Stimulated activated effector memory CD8-positive, alpha-beta T cell treated with anti-CD3 and anti-CD28 coated beads, Interleukin-12 subunit alpha, Interleukin-12 subunit beta, amount 100 ng/mL, for 72 hours (primary cell): ENCODE results near the gene SPRR2F.
"Not testable (repeated sequence)": the region's sequence is repeated elsewhere in the genome, so short reads cannot be mapped to it uniquely, and the experiment has no call there.

ENCODE experiments used
- ATAC-seq: fragments of 150-1000 bp; cut with Tn5 transposase; 2 replicates; pipeline ENCODE4 v1.10.0; 2021
- DNase-seq, 2 donors: peaks; one replicate each; pipeline ENCODE4 v3.0.0; 2021 to 2022; ENCODE audit warnings: low spot score in 2 of 2
- H3K27ac Mint-ChIP-seq: one replicate; pipeline ENCODE4 v1.8.0; 2022; ENCODE audit warnings: mild to moderate bottlenecking, mixed read lengths
- H3K36me3 Mint-ChIP-seq: one replicate; pipeline ENCODE4 v1.8.0; 2022; ENCODE audit warnings: mild to moderate bottlenecking, mixed read lengths
- H3K4me1 Mint-ChIP-seq: one replicate; pipeline ENCODE4 v1.8.0; 2022; ENCODE audit warnings: mixed read lengths
- H3K4me3 Mint-ChIP-seq: one replicate; pipeline ENCODE4 v1.8.0; 2022; ENCODE audit warnings: mild to moderate bottlenecking, mixed read lengths
- H3K9me3 Mint-ChIP-seq: one replicate; pipeline ENCODE4 v1.8.0; 2022; ENCODE audit warnings: mixed read lengths

SPRR2F gene

DNA sequence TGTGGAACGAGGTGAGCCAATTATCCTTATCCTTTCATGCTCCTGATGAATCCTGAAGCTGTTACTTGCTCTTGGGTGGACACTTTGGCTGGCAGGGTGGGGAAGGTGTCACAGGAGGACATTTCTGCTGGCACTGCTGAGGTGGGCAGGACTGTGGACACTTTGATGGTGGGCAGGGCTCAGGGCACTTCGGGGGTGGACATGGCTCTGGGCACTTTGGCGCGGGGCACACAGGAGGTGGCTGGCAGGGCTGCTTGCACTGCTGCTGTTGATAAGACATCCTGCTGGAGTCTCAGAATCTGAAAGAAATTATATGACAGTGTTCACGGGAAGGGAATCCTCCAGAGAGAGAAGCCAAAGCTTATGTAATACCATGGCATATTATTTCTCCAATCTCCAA, 862 bp downstream of the SPRR2F start:
- not testable (repeated sequence) for ATAC-seq, H3K4me3 Mint-ChIP-seq, DNase-seq, H3K36me3 Mint-ChIP-seq, H3K9me3 Mint-ChIP-seq, H3K4me1 Mint-ChIP-seq, H3K27ac Mint-ChIP-seq

DNA sequence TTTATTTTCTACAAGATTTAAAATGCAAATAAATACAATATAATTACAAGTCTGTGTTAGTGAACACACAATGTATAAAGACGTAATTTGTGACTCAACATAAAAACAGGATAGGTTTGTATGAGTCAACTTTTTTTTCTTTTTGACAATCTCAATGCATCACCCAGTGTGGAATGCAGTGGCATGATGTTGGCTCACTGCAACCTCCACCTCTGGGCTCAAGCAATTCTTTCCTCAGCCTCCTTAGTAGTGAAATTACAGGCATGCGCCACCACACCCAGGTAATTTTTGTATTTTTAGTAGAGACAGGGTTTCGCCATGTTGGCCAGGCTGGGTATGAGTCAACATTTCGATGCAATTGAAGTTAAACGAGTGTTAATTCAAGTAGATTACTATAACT, 13.1 kb downstream of the SPRR2F start:
- no peaks in the 10 kb centered on the region for H3K9me3 Mint-ChIP-seq
- H3K36me3 Mint-ChIP-seq, result no peaks in the 10 kb centered on the region
- no peak for ATAC-seq
- no peak overlapping the region for H3K27ac Mint-ChIP-seq
- DNase-seq, result no peak
- no peak overlapping the region for H3K4me3 Mint-ChIP-seq
- no peaks in the 10 kb centered on the region for H3K4me1 Mint-ChIP-seq

DNA sequence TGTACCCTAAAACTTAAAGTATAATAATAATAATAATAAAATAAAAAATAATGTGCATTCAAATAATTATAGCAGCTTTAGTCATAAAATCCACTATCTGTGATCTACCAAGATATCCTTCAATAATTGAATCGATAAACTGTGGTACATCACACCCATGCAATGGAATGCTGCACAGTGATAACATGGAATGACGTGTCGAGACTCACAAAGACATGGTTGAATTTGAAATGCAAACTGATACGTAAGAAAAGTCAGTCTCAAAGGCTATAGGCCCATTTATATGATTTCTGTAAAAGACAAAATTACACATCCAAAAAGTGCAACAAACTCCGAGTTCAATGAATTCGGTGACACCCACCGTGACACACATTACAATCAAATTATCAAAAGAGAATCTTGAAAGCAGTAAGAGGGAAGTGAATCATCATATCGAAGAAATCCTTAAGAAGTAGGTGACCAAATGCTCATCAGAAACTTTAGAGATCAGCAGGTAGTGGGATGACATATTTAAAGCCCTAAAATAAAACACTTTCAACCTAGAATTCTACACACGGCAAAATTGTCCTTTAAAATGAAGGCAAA, 13.8 kb downstream of the SPRR2F start:
- DNase-seq (no peak), ATAC-seq (no peak)
- Mint-ChIP-seq H3K4me1 (no peaks in the 10 kb centered on the region), H3K36me3 (no peaks in the 10 kb centered on the region), H3K4me3 (no peak overlapping the region), H3K9me3 (no peaks in the 10 kb centered on the region), H3K27ac (no peak overlapping the region)

DNA sequence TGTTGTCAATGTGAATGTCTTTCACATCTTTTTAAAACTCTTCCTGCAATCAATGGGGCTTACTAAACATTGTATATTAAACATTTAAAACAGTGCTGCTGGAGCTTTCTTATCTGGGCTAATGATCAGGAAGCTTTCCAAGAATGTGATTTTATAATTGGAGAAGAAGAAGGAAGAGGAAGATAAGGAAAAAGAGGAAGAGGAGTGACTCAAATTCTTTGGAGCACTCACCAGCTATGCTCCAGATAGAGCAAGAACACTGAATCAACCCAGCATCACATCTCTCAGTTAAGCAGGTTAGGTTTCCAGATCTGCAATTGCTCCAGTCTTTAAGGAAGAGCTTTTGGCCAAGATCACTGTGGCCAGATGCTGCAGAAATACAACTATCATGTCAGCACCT, 17.6 kb downstream of the SPRR2F start:
- Mint-ChIP-seq H3K4me1 (no peaks in the 10 kb centered on the region), H3K4me3 (no peak overlapping the region), H3K36me3 (no peaks in the 10 kb centered on the region), H3K9me3 (no peaks in the 10 kb centered on the region), H3K27ac (no peak overlapping the region)
- no peak for DNase-seq
- no peak for ATAC-seq

DNA sequence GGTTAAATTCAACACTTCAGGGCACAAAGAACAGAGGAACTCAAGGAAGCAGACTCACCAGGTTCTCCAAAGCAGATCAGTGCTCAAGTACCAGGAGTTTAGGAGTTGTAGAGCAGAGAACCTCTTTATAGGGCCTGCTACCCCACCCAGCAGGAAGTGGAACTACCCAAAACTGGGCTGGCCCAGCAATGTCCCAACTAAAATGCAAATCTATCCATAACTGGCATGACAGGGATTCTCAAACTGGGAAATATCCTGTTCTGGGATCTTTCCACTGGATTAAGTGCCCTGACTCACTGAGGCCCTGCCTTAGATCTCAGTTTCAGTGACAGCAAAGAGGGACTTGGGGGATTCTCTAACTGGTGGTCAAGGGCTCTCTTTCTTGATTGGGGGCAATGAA, 18.9 kb downstream of the SPRR2F start, which contains the start of gene SPRR2E:
Gene SPRR2E (minus strand): TSS at position 101 of the 400 bp plus-strand sequence. CDS start 775 bp downstream, outside the sequence.
- ATAC-seq (no peak), DNase-seq (no peak)

DNA sequence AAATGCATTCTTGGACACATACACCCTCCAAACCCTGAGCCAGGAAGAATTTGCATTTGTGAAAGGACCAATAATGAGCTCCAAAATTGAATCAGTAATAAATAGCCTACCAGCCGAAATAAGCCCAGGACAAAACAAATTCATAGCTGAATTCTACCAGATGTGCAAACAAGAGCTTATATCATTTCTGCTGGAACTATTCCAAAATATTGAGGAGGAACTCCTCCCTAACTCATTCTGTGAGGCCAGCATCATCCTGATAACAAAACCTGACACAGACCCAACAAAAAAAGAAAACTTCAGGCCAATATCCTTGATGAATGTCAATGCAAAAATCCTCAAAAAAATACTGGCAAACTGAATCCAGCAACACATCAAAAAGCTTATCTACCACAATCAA, 25.7 kb downstream of the SPRR2F start:
- Mint-ChIP-seq H3K27ac (no peak overlapping the region), H3K4me3 (no peak overlapping the region), H3K36me3 (no peaks in the 10 kb centered on the region), H3K9me3 (no peaks in the 10 kb centered on the region), H3K4me1 (no peaks in the 10 kb centered on the region)
- DNase-seq (no peak), ATAC-seq (no peak)

More for the DNA sequence above, 18.9 kb downstream of the SPRR2F start, which contains the start of gene SPRR2E:
- Mint-ChIP-seq H3K4me1 (no peaks in the 10 kb centered on the region), H3K27ac (no peak within 1 kb of the TSS), H3K36me3 (no peaks in the 10 kb centered on the region), H3K4me3 (no peak within 1 kb of the TSS), H3K9me3 (no peaks in the 10 kb centered on the region)

DNA sequence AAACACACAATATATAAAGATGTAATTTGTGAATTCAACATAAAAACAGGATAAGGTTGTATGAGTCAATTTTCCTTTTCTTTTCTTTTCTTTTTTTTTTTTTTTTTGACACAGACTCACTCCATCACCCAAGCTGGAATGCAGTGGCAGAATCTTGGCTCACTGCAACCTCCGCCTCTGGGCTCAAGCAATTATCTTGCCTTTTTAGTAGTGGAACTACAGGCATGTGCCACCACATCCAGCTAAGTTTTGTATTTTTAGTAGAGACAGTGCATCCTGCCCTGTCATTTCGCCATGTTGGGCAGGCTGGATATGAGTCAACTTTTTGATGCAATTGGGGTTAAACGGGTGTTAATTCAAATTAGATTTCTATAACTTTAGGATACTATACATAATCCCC, 31.6 kb downstream of the SPRR2F start:
- no peak for ATAC-seq
- H3K4me3 Mint-ChIP-seq, result no peak overlapping the region
- no peaks in the 10 kb centered on the region for H3K36me3 Mint-ChIP-seq
- no peaks in the 10 kb centered on the region for H3K4me1 Mint-ChIP-seq
- DNase-seq, result no peak
- H3K27ac Mint-ChIP-seq, result no peak overlapping the region
- peaks cover 5% of the 10 kb centered on the region for H3K9me3 Mint-ChIP-seq

DNA sequence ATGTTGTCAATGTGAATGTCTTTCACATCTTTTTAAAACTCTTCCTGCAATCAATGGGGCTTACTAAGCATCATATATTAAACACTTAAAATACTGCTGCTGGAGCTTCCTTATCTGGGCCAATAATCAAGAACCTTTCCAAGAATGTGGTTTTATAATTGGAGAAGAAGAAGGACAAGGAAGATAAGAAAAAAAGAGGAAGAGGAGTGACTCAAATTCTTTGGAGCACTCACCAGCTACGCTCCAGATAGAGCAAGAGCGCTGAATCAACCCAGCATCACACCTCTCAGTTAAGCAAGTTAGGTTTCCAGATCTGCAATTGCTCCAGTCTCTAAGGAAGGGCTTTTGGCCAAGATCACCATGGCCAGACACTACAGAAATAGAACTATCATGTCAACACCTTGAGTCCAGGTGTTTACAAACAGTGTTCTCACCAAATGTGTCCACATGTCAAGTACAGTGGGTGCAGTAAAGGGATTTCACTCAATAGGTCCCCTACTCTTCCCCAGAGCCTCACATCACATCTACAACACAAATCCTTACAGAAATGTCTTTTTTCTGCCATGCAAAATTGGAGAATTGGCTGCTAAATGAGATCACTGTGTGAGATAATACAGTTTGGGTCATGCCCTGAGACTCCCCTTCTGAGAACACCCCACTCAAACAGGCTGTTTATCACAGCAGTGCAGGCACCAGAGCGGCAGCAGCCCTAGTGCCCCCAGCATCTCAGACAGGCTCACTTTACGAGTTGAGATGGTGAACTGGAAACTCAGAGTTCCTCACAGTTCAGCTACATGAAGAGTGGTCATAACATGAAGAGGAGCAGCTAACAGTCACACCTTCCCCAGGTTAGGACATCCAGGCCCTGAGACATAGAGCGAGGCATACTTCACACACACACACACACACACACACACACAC, 40.2 kb downstream of the SPRR2F start:
- DNase-seq, result no peak
- ATAC-seq, result no peak
- Mint-ChIP-seq H3K4me1 (no peaks in the 10 kb centered on the region), H3K27ac (no peak overlapping the region), H3K4me3 (no peak overlapping the region), H3K9me3 (no peaks in the 10 kb centered on the region), H3K36me3 (no peaks in the 10 kb centered on the region)

DNA sequence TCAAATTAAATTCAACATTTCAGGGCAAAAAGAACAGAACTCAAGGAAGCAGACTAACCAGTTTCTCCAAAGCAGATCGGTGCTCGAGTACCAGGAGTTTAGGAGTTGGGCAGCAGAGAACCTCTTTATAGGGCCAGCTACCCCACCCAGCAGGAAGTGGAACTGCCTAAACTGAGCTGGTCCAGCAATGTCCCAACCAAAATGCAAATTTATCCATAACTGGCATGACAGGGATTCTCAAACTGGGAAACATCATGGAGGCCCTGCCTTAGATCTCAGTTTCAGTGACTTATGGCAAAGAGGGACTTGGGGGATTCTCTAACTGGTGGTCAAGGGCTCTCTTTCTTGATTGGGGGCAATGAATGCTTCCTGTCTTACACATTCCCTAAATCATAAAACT, 41.8 kb downstream of the SPRR2F start, which contains the start of gene SPRR2B:
Gene SPRR2B (minus strand): TSS at position 101 of the 400 bp plus-strand sequence. CDS start 772 bp downstream, outside the sequence.
- DNase-seq (no peak), ATAC-seq (no peak)
- no peaks in the 10 kb centered on the region for H3K36me3 Mint-ChIP-seq
- no peak within 1 kb of the TSS for H3K27ac Mint-ChIP-seq
- H3K4me1 Mint-ChIP-seq, result no peaks in the 10 kb centered on the region
- H3K9me3 Mint-ChIP-seq, result no peaks in the 10 kb centered on the region
- no peak within 1 kb of the TSS for H3K4me3 Mint-ChIP-seq

DNA sequence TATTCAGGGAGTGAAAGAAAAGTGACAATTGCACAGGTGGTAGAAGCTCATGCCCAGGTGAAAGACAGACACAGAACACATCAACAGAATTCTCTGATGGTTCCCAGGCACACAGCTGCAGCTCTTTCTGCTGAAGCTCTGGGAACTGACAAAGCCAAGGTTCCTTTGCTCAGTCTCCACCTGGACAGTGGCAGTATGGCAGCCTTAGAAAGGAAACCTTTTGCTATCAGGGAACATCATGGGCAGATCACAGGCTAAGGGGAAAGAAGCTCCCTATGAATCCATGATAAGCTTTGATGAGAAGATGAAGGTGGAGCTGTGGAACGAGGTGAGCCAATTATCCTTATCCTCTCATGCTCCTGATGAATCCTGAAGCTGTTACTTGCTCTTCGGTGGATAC, 43.1 kb downstream of the SPRR2F start:
- H3K4me1 Mint-ChIP-seq, result no peaks in the 10 kb centered on the region
- H3K4me3 Mint-ChIP-seq, result no peak overlapping the region
- no peak for DNase-seq
- H3K36me3 Mint-ChIP-seq, result no peaks in the 10 kb centered on the region
- no peaks in the 10 kb centered on the region for H3K9me3 Mint-ChIP-seq
- ATAC-seq, result no peak
- no peak overlapping the region for H3K27ac Mint-ChIP-seq
